DMS153 (cell line): ENCODE measurements around the gene FBXO48.
A peak's percentile ranks its signal among the peaks of the same experiment; 100 is the strongest.
"Not testable (repeated sequence)": the region's sequence is repeated elsewhere in the genome, so short reads cannot be mapped to it uniquely, and the experiment has no call there.

Source experiments
- DNase-seq: peaks from one replicate; lab custom pipeline; 2025; lab: John Stamatoyannopoulos, UW

FBXO48 gene

DNA sequence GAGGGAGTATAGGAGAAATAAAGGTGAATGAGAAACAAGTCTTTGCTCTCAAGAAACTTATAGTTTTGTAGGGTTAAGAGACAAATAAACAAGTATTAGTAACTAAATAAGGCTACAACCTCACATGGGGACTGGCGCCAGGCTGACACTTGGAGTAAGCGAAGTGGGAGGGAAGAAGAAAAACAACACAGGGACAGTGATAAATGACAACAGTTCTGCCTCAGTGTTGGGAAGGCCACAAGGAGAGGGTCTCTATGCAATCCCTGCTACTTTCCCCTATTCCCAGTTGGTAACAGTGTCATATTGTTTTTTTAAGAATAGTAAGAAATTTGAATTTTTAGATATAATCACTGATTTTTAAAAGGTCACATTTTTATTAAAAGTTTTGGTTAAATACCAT is 4.3 kb upstream of the FBXO48 start:
- DNase-seq: no peak

DNA sequence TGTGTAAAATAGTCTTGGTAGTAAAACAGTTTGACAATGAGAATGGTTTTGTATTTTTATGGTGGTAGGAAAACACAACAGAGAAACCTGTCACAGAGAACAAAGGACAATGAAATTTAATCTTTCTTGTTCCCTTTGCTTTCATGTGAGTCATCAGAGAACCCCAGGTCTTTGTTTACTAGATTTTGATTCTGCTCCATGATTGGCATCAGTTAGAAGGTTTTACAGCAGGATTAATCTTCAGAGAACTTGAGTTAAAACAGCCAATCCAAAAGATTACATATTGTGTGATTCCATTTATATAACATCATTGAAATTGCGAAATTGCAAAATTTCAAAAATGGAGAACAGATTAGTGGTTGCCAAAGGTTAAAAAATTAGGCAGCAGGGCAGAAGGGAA is 2.8 kb upstream of the FBXO48 start:
- DNase-seq: no peak

DNA sequence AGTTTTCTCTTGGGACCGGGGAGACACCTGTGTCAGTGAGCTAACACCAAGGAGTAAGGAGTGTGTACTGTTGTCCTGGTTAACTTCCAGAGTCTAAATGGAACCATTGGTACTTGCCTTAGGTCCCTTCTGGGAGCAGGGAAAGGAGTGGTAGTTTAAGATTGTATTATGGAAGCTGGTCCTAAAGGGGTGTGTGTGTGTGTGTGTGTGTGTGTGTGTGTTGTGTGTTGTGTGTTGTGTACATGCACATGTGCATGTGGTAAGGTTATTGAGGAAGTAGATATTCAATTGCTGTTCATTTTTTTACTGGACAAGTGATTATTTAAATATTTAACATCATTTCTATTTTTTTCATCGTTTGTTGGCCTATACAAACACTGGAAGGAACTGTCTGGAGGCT is 1.7 kb upstream of the FBXO48 start:
- DNase-seq: no peak

DNA sequence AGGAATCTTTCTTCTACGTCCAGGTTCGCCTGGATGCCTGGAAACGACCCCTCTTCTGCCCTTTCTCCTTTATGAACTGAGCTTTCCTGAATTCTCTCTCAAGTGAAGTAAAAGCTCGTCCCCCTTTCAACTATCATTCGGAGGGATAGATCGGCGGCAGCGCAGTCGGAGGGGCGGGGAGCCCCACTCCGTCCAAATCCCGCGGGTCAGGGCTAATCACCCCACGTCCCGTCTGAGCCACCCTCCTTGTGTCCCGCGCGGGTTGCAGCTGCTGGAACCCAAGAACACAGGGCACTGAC is 367 bp downstream of the FBXO48 start:
- no peak for DNase-seq

DNA sequence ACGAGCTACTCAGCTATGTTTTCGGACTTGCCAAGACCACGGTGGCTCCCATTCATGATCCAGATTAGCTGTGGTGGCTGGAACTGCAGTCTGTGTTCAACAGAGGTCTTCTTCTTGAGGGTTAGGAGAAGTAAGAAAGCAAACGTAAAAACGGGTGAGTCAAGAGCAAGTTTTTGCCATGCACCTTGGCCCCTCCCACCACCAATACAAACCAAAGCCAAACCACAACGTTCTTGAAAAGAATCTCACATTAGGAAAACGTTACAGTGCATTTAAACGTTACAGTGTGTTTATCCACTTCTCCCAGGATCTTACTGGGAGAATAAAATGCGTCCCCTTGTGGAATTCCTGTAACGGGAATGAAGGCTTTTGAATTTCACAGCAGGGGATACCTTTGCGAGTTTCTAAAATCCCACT is 725 bp downstream of the FBXO48 start:
- DNase-seq: no peak

DNA sequence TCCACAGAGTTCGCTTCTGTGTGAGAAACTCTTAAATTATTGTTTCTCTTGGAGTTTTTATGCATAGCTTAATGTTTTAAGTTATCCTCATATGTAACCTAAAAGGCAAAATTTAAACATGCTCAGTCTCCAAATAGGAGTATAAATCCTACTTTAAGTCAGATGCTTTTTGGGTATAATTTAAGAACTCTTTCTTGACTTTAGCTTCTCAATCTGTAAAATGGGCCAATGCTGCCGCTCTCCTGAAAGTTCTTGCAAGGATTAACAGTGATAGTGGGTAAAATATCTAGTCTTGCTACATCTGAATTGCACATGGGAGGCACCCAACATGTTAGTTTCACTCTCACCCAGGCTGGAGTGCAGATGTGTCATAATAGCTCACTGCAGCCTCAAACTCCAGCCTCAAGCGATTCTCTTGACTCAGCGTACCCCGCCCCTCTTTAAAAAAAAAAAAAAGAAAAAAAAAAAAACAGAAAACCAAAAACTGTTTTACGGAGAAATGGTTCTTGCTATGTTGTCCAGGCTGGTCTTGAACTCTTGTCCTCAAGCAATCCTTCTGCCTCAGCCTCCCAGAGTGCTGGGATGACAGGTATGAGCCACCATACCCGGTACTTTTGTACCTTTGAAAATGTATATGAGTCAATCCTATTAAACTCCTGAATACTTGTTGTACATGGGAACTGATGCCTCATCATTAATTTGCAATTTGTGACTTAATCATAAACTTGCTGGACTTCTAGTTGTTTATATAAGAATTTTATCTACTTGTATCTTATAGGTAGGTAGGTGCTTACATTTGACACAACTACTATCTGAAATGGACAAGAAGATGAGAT is 1.8 kb downstream of the FBXO48 start:
- DNase-seq: no peak

DNA sequence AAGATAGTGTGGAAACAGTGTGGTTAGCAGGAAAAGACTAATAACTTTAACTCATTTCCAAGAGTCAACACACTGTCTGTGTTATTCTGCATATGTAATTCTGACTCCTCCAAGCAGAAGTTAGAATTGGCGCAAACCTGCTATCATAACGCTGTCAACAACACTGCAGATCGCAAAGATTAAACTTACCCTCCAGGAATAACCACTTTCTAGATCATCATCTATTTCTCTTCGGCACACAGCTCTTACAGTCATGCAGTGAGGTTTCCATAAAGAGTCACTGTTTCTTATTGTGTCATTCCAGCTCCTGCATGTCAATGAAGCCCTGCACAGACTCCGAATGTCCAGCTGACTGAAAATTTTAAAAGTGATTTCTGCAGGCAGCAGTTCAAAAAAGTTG is 2.4 kb downstream of the FBXO48 start:
- DNase-seq: no peak

DNA sequence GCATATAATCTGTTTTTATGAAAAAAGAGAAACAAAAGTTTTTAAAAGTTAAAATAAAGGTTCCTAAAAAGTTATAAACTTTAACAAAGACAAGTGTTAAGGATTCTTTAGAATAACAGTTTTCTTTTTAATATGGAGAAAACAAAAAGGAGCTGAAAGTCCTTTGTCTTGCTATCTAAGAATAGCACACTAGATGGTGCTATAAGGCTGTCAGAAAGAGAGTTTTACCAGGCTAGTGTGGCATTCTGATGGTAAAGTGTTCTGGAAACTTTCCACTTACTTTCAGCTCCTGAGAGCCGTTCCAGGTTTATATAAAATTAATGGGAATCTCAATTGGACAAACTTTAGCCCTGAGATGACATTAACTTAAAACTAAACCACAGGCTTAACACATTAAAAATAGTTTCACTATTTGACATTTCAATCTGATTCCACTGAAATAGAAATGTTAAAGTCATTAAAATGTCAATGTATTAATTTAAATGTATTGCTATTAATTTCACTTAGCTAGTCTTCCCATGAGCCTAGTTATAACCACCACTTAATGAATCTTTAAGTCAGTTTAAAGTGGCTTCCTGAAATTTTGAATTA is 3.7 kb downstream of the FBXO48 start:
- DNase-seq: peak; percentile 3

DNA sequence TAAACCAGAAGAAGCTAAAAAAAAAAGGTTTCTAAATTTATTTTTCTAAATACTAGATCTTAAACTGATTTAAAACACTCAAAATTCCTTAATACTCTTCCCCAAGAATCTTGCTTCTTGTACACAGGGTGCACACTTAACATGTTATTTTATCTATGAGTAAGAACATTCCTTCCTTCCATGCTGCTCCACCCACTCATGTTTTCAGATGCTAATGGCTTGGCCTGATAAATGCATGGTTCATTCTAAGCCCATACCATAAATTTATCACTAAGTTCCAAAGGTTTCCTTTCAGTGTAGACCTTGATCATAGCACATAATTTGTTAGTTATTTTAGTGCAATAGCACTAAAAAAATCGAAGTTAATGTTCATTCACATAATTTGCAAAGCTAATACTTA is 8.1 kb downstream of the FBXO48 start:
- DNase-seq: no peak

DNA sequence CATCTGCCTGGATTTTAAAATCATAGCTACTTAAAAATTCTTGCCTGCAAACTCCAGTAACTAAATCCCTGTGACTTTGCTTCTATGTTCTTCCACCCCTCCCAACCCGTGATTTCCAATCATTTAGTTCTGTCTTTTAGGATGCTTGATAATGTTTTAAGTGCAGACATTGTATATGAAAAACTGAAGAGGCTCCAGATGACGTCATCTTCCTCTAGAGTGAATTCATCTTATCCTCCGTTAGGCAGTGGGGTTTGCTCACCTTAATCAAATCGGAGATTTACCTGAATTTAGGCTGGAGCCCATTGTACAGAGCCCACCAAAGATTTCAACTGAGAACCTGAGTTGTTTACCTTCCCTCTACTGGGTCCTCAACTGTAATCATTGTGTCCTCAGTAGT is 10.9 kb downstream of the FBXO48 start:
- DNase-seq: no peak

DNA sequence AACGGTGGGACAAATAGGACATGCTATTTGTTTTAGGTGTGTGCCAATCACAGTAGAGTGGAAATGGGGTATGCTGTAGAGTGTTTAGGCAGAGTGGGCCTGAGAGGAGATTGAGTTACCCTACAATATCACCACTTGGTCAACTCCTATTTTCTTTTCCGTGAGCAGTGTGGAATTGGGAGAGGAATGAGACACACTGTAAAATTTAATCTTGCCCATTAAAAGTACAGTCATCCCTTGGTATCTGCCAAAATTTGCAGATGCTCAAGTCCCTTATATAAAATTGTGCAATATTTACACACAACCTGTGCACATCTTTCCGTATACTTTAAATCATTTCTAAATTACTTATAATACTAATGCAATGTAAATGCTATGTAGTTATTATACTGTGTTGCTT is 12.4 kb downstream of the FBXO48 start:
- DNase-seq: no peak

DNA sequence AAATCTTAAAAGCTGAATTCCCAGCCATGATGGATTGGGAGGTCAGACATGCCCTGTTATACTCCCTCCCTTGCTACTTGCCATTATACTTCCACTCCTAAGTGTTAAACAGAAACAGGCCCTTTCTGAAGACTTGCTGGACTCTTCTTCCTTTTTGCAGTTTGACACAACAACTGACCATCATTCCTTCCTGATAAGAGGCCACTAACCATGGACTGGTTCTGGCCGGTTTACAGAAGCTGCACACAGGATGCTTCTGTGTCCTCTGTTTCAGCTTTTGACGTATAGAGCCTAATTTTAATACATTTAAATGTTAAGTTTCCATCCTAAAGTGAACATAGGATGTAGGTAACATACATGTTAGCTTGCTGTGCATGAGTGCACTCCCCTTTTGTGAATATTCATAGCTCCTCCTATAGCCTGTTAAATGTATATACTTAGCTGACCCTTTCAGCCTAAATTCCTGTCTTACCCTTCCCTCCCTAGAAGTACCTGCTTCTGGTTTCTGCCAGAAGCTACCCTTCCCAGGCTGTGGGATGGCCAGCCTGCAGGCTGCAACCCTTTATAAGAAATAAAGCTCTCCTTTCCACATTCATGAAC is 13.2 kb downstream of the FBXO48 start:
- no peak for DNase-seq

DNA sequence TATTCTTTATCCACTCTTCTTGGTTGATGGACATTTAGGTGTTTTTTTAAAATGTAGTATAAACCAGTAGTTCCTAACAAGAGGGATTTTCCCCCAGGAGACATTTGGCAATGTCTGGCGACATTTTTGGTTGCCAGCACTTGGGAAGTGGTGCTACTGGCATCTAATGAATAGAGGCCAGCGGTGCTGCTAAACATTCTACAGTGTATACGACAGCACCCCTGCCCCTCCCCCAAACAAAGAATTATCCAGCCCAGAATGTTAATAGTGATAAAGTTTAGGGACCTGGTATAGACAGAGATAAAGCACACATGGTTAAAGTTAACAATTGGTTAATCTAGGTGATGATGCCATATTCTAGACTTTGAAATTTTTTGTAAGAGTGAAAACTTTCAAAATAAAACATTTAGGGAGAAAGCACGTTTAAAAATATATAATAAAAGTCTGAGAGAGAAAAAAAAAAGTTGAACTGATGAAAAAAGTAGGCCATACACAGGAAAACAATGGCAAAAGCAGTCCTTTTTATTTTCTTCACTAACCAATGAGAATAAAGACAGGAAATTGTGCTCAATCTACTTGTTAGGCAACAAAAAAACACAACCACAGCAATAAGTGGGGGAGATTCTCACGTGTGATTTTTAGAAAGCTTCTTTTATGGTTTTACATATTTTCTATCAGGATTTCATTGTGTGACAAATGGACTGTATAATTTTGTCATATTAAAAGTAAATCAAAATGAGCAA is 14.8 kb downstream of the FBXO48 start:
- DNase-seq: no peak

DNA sequence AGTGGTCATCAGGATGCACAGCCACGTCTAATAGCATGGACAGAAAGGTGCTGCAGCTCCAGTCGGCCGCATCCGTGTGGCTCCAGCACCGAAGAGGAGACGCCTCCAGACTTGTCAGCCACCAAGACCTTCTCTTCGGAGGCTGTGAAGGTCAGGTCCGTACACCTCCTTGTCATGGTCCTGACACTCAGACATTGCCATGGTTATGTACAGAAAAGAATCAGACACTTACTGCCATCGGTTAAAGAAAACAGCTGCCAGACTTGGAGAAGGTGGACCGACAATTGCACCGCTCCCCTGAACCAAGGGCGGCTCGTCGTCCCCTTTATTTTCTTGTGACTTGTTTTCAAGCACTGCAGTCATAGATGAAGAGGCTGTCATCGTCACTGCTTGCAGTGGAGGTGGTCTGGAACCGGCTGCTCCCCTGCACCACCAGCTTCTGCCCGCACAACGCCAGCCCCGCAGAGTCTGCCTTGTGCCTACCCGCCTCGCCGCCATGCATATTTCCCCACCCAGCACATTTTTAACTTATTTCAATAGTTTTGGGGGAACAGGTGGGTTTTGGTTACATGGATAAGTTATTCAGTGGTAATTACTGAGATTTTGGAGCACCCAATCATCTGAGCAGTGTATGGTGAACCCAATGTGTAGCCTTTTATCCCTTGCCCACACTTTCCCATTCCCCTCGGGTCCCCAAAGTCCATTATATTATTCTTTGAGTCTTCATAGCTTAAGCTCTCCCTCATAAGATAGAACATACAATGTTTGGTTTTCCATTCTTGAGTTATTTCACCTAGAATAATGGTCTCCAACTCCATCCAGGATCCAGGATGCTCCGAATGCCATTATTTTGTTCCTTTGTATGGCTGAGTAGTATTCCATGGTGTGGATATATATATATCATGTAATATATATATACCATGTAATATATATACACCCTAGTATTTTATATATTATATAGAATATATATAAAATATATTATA is 18.1 kb downstream of the FBXO48 start:
- no peak for DNase-seq

DNA sequence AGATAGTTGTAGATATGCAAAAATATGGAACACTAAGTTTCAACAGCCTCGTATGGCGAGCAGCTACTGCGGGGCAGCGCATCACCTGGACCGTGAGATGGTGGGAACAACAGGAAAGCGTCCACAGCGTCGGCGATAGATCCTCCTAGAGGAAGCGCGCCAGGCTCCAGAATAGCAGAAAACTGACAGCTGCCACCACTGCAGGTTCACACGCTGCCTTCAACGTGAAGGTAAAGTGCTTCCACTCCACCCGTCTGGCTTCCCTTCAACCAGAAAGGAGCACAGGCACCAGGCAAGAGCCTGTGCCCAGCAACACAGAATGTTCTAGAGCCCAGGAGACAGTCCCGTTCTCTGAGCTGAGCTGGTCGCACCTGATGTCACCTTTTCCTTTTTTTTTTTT is 20.0 kb downstream of the FBXO48 start:
- DNase-seq: no peak

DNA sequence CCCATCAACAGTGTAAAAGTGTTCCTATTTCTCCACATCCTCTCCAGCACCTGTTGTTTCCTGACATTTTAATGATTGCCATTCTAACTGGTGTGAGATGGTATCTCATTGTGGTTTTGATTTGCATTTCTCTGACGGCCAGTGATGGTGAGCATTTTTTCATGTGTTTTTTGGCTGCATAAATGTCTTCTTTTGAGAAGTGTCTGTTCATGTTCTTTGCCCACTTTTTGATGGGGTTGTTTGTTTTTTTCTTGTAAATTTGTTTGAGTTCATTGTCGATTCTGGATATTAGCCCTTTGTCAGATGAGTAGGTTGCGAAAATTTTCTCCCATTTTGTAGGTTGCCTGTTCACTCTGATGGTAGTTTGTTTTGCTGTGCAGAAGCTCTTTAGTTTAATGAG is 20.7 kb downstream of the FBXO48 start:
- DNase-seq: not testable (repeated sequence)

DNA sequence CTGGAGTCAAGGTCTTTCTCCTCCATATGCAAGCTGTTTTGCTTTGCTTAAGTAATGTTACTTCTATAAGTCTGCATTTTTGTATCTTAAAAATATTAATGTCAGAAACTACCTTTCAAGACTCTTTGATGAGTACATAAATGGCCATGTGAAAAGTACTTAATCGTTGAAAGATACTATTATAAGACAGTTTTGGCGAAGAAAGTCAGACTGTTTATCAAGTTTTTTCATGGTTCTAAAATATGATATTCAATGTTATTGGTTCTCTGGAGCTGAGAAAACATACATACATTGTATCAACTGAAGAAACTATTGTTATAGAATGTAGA is 25.1 kb downstream of the FBXO48 start:
- DNase-seq: no peak

DNA sequence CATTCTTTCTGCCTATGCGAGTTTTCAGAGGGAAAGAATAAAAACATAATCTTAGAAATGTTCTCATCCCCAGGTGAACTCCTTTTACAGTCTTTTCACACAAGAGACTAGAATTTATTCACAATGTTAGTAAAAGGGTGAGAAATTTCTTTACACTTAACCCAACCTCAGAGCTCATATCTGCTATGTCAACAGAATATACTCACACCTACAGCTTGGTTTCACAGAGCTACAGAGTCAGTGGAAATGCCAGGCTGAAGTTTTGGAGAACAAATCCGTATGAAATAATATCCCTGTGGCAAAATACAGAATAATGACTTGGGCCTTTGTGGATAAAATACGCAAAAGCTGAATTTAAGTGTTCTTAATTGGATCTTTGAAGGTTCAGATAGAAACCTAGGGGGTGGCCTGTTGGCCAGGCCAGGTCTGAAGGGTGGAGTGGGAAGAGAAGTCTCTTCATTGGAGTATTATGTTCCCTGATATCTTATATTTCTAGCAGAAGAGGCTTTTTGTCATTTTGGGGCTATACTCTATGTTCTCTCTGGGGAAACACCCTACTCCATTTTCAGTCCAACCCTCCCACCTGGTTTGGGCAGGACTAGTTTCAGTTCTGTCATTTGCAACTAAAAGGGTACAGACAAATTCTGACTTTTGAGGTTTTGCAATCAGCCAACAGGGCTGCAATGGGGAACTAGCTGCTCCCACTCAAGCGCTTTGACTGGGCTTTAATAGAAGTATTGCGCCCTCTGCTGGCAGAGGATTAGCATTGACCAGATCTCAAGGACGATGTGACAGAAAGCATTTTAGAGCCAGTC is 25.7 kb downstream of the FBXO48 start:
- DNase-seq: peak; percentile 80

DNA sequence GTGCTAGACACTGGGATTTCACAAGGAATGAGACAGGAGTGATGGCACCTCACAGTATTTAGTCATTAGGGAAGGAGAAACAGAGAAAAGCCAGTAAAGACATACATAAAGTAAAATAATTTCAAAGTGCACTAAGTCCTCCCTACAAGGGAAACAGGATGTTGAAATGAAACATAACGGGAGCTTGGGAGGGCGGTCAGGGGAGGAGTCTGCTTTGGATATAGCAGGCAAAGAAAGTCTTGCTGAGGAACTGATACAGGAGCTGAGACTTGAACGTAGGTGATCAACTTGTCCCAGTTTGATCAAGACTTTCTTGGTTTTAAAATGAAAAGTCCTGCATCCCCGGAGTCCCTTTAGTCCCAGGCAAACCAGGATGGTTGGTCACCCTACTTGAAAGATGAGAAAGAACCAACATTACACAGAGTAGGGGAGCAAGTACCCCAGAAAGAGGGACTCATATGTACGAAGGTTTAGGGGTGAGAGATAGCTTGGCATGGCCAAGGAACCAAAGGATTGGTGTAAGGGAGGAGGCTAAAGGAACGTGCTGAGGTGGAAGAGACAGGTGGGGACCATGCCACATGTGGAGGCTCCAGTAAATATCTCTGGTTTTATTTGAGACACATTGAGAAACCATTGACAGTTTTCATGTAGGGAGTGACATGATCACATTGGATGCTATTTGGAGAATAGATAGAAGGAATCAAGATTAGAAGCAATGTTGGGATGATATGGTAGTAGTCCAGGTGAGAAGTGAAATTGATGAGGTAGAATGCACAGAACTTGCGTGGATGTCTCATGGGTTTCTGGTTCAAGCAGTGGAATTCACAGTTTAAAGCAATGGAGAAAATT is 28.4 kb downstream of the FBXO48 start:
- DNase-seq: no peak

DNA sequence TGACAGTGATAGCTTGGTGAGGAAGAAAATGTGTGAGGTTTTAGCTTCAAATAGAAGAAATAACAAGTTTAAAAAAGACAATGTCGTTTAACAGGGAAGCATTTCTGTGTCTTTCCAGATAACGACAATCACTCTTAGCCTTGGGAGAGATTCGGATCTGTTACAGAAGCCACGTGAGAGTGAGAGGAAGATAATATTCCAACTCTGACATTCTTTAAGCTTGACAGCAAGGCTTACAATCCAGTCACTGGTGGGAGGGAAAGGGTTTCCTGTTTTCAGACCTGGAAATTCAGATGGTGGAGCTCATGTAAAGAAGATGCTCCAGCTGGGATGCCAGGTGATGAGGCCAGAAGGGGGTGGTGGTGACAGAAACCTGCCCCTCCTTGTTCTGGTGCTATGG is 30.8 kb downstream of the FBXO48 start:
- DNase-seq: no peak
